Transverse colon (tissue), 4 donors: ENCODE results near the gene NEK7.

Experiments
- EP300 ChIP-seq: sonication (generic); formaldehyde crosslinking; IDR thresholded peaks from one replicate; pipeline ENCODE4 v1.6.1; 2017; ENCODE audit warnings: antibody characterized with exemption, low read depth
- POLR2A ChIP-seq: fragments of 450-650 bp; IDR thresholded peaks from one replicate; pipeline ENCODE4 v1.6.1; 2016; ENCODE audit warnings: antibody characterized with exemption, mild to moderate bottlenecking, moderate library complexity
- POLR2AphosphoS5 ChIP-seq, 3 donors: sonication (generic); formaldehyde crosslinking; IDR thresholded peaks; one replicate each; pipeline ENCODE4 v1.6.1; 2016; ENCODE audit warnings: antibody characterized with exemption in 3 of 3
- TF ChIP-seq, protein P1 (sequence below), 5 experiments: fragments of 200-600 bp in 3 of 5; fragments of 450-650 bp in 2 of 5; sonication (generic) in 3 of 5; IDR thresholded peaks; 1 replicate in 2 of 5; 2 replicates in 3 of 5; pipeline ENCODE4 v1.5.1; 2016 to 2017; ENCODE audit warnings: antibody characterized with exemption in 5 of 5, inconsistent platforms in 3 of 5, mild to moderate bottlenecking in 2 of 5, moderate library complexity in 1 of 5

- TF ChIP-seq, protein P1, sequence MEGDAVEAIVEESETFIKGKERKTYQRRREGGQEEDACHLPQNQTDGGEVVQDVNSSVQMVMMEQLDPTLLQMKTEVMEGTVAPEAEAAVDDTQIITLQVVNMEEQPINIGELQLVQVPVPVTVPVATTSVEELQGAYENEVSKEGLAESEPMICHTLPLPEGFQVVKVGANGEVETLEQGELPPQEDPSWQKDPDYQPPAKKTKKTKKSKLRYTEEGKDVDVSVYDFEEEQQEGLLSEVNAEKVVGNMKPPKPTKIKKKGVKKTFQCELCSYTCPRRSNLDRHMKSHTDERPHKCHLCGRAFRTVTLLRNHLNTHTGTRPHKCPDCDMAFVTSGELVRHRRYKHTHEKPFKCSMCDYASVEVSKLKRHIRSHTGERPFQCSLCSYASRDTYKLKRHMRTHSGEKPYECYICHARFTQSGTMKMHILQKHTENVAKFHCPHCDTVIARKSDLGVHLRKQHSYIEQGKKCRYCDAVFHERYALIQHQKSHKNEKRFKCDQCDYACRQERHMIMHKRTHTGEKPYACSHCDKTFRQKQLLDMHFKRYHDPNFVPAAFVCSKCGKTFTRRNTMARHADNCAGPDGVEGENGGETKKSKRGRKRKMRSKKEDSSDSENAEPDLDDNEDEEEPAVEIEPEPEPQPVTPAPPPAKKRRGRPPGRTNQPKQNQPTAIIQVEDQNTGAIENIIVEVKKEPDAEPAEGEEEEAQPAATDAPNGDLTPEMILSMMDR (IDR thresholded peaks at IDR 0.05): peak in 1 of 5 experiments; percentile 2
- TF ChIP-seq POLR2AphosphoS5 (IDR thresholded peaks at IDR 0.05) (no peak), POLR2A (no peak), EP300 (no peak)
These were observed 118.8 kb downstream of the NEK7 start for GRCh38 chr1:198275597-198275996.
